Measurements from ENCODE around the gene EPHA6. TPM values are rescaled to one million over a fixed set of nuclear protein-coding genes. Genes with fewer than 3 reads are reported as not detected.
"Not testable (repeated sequence)": the region's sequence is repeated elsewhere in the genome, so short reads cannot be mapped to it uniquely, and the experiment has no call there.

The EPHA6 gene
- total and polyA plus RNA-seq, 2 experiments from 2014 or later = not detected

- no peak for DNase-seq
- no peaks in the 10 kb centered on the region for H3K9me3 ChIP-seq (ENCODE audit: low read depth)
- H3K4me2 ChIP-seq (ENCODE audit: unreplicated experiment) = no peak overlapping the region
- H3K36me3 ChIP-seq (ENCODE audit: low read depth) = no peaks in the 10 kb centered on the region
- no peak overlapping the region for H3K9ac ChIP-seq
- no peaks in the 10 kb centered on the region for H3K27me3 ChIP-seq (replicated peaks; ENCODE audit: insufficient read depth)
- H2AFZ ChIP-seq = no peak overlapping the region
- in situ Hi-C loops (cut with MboI) = no loop called here
- no peak overlapping the region for H3K4me3 ChIP-seq
- H3K4me1 ChIP-seq (ENCODE audit: insufficient read depth) = no peaks in the 10 kb centered on the region
- no peaks in the 10 kb centered on the region for H3F3A ChIP-seq (ENCODE audit: insufficient read depth)
- no peaks in the 10 kb centered on the region for H3K9me2 ChIP-seq (ENCODE audit: insufficient read depth)
- no peak for TF ChIP-seq EZH2phosphoT487 (IDR thresholded peaks at IDR 0.05; ENCODE audit: insufficient read depth, low read depth)
- TF ChIP-seq EZH2 (IDR thresholded peaks at IDR 0.05; ENCODE audit: insufficient read depth, poor library complexity, severe bottlenecking) = no peak
- no peaks in the 10 kb centered on the region for H4K20me1 ChIP-seq (ENCODE audit: insufficient read depth)
- 2 to 3% methylated on average over 2 of the region's 2 CpGs for WGBS, 2 experiments (ENCODE audit: low coverage in 1 of 2, low lambda C conversion rate in 2 of 2, missing lambda C conversion rate in 2 of 2)
- H3K27ac ChIP-seq = no peak overlapping the region
- H3K79me2 ChIP-seq (ENCODE audit: insufficient read depth) = no peaks in the 10 kb centered on the region
Observed at GRCh38 chr3:97269202-97269601, 454.8 kb downstream of the EPHA6 start.

- H3K79me2 ChIP-seq (ENCODE audit: insufficient read depth); H3K27me3 ChIP-seq (replicated peaks; ENCODE audit: insufficient read depth); H3K4me2 ChIP-seq (ENCODE audit: unreplicated experiment); H4K20me1 ChIP-seq (ENCODE audit: insufficient read depth); H2AFZ ChIP-seq; H3F3A ChIP-seq (ENCODE audit: insufficient read depth); DNase-seq; H3K27ac ChIP-seq; H3K9me2 ChIP-seq (ENCODE audit: insufficient read depth); in situ Hi-C loops (cut with MboI); H3K4me1 ChIP-seq (ENCODE audit: insufficient read depth); H3K9ac ChIP-seq; H3K36me3 ChIP-seq (ENCODE audit: low read depth); H3K9me3 ChIP-seq (ENCODE audit: low read depth); H3K4me3 ChIP-seq: not testable (repeated sequence)
- WGBS, 2 experiments (ENCODE audit: low coverage in 1 of 2, low lambda C conversion rate in 2 of 2, missing lambda C conversion rate in 2 of 2) = 36 to 46% methylated on average over 14 to 15 of the region's 15 CpGs
Observed at GRCh38 chr3:97276879-97277550, 462.6 kb downstream of the EPHA6 start.

DNA sequence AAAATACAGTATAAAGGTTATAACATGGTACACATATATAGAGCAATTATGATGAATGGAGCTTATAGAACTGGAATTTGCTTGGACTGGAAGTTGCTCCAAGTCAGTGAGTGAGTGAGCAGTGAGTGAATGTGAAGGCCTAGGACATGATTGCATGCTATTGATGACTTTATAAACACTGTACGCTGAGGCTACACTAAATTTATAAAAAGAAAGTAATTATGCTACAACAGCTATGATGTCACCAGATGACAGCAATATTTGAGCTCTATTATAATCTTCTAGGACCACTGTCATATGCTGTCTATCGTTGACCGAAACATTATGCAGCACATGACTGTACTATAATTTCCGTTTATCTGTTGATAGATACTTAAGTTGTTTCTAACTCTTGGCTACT is 463.3 kb downstream of the EPHA6 start:
- H3F3A ChIP-seq (ENCODE audit: insufficient read depth) = no peaks in the 10 kb centered on the region
- H2AFZ ChIP-seq = no peak overlapping the region
- H3K79me2 ChIP-seq (ENCODE audit: insufficient read depth) = no peaks in the 10 kb centered on the region
- DNase-seq = no peak
- no peak overlapping the region for H3K27ac ChIP-seq
- no peaks in the 10 kb centered on the region for H3K36me3 ChIP-seq (ENCODE audit: low read depth)
- H3K4me1 ChIP-seq (ENCODE audit: insufficient read depth) = no peaks in the 10 kb centered on the region
- in situ Hi-C loops (cut with MboI) = no loop called here
- no peaks in the 10 kb centered on the region for H4K20me1 ChIP-seq (ENCODE audit: insufficient read depth)
- H3K27me3 ChIP-seq (replicated peaks; ENCODE audit: insufficient read depth) = no peaks in the 10 kb centered on the region
- TF ChIP-seq EZH2 (IDR thresholded peaks at IDR 0.05; ENCODE audit: insufficient read depth, poor library complexity, severe bottlenecking) (no peak), EZH2phosphoT487 (IDR thresholded peaks at IDR 0.05; ENCODE audit: insufficient read depth, low read depth) (no peak)
- H3K9ac ChIP-seq = no peak overlapping the region
- no peak overlapping the region for H3K4me3 ChIP-seq
- no peaks in the 10 kb centered on the region for H3K9me2 ChIP-seq (ENCODE audit: insufficient read depth)
- no peaks in the 10 kb centered on the region for H3K9me3 ChIP-seq (ENCODE audit: low read depth)
- 53 to 62% methylated on average over 4 of the region's 4 CpGs for WGBS, 2 experiments (ENCODE audit: low coverage in 1 of 2, low lambda C conversion rate in 2 of 2, missing lambda C conversion rate in 2 of 2)
- no peak overlapping the region for H3K4me2 ChIP-seq (ENCODE audit: unreplicated experiment)

DNA sequence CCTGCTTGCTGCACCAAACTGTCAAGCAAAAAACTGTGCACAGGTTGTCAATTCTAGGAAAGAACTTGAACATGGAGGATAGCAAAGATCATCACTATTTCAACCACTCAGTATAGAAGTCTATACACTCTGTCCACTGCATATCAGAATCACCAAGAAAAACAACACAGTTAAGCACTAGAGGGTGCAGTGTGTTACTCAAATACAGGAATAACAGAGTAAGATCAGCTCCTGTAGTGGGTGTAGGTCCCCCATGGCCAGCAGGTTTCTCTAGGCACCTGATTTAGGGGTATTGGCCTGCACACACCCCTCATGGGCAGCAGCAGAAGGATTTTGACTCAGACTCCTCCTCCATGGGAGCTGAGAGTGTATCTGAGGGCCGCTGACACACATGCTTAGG is 464.1 kb downstream of the EPHA6 start:
- H3K4me3 ChIP-seq = no peak overlapping the region
- TF ChIP-seq EZH2phosphoT487 (IDR thresholded peaks at IDR 0.05; ENCODE audit: insufficient read depth, low read depth) = no peak
- no peak for TF ChIP-seq EZH2 (IDR thresholded peaks at IDR 0.05; ENCODE audit: insufficient read depth, poor library complexity, severe bottlenecking)
- no peak for DNase-seq
- no peaks in the 10 kb centered on the region for H3K27me3 ChIP-seq (replicated peaks; ENCODE audit: insufficient read depth)
- no peaks in the 10 kb centered on the region for H4K20me1 ChIP-seq (ENCODE audit: insufficient read depth)
- 14 to 38% methylated on average over 1 of the region's 1 CpG for WGBS, 2 experiments (ENCODE audit: low coverage in 1 of 2, low lambda C conversion rate in 2 of 2, missing lambda C conversion rate in 2 of 2)
- no peaks in the 10 kb centered on the region for H3K79me2 ChIP-seq (ENCODE audit: insufficient read depth)
- no peak overlapping the region for H2AFZ ChIP-seq
- H3K9me2 ChIP-seq (ENCODE audit: insufficient read depth) = no peaks in the 10 kb centered on the region
- in situ Hi-C loops (cut with MboI) = no loop called here
- H3K36me3 ChIP-seq (ENCODE audit: low read depth) = no peaks in the 10 kb centered on the region
- H3K9me3 ChIP-seq (ENCODE audit: low read depth) = no peaks in the 10 kb centered on the region
- no peak overlapping the region for H3K4me2 ChIP-seq (ENCODE audit: unreplicated experiment)
- H3K27ac ChIP-seq = no peak overlapping the region
- no peaks in the 10 kb centered on the region for H3F3A ChIP-seq (ENCODE audit: insufficient read depth)
- H3K4me1 ChIP-seq (ENCODE audit: insufficient read depth) = no peaks in the 10 kb centered on the region
- H3K9ac ChIP-seq = no peak overlapping the region

DNA sequence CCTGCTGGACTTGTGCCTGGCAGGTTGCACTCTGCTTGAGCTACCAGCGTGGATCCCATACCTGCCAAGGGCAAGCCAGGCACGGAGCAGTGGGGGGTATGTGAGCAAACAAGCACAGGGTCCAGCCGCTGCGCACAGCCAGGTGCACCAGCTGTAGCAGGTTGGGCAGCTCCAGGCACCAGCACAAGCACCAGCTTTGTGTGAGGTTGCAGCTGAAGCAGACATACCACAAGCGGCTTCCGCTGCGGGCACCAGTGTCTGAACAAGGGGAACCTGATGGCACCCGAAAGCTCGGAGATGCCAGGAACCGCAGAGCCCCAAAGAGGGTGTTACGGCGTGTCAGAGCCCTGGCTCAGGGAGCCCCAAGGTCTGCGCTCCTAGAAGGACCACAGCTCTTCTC is 477.5 kb downstream of the EPHA6 start:
- Histone ChIP-seq H3K4me3 (no peak overlapping the region), H3K4me2 (ENCODE audit: unreplicated experiment) (no peak overlapping the region), H3K9ac (no peak overlapping the region), H3K27me3 (replicated peaks; ENCODE audit: insufficient read depth) (no peaks in the 10 kb centered on the region), H3K9me3 (ENCODE audit: low read depth) (no peaks in the 10 kb centered on the region), H4K20me1 (ENCODE audit: insufficient read depth) (no peaks in the 10 kb centered on the region), H3K27ac (no peak overlapping the region), H3K79me2 (ENCODE audit: insufficient read depth) (no peaks in the 10 kb centered on the region), H2AFZ (no peak overlapping the region), H3K4me1 (ENCODE audit: insufficient read depth) (no peaks in the 10 kb centered on the region), H3K36me3 (ENCODE audit: low read depth) (no peaks in the 10 kb centered on the region), H3F3A (ENCODE audit: insufficient read depth) (no peaks in the 10 kb centered on the region), H3K9me2 (ENCODE audit: insufficient read depth) (no peaks in the 10 kb centered on the region)
- TF ChIP-seq EZH2phosphoT487 (IDR thresholded peaks at IDR 0.05; ENCODE audit: insufficient read depth, low read depth) (no peak), EZH2 (IDR thresholded peaks at IDR 0.05; ENCODE audit: insufficient read depth, poor library complexity, severe bottlenecking) (no peak)
- WGBS, 2 experiments (ENCODE audit: low coverage in 1 of 2, low lambda C conversion rate in 2 of 2, missing lambda C conversion rate in 2 of 2) = 77 to 79% methylated on average over 13 of the region's 13 CpGs
- DNase-seq = no peak
- in situ Hi-C loops (cut with MboI) = no loop called here

Measured in GM23248 (cell line).